NCI-H748 treated with DMSO at 0.1 percent for 48 hours (cell line): ENCODE data around the gene IL1RAP.
"Not testable (repeated sequence)": the region's sequence is repeated elsewhere in the genome, so short reads cannot be mapped to it uniquely, and the experiment has no call there.

Experiments used
- DNase-seq: peaks from one replicate; lab custom pipeline; 2025; lab: John Stamatoyannopoulos, UW

Gene IL1RAP

GRCh38 chr3:190513409-190514370, at the start of gene IL1RAP:
Gene IL1RAP (plus strand): TSS chr3:190514085. CDS start chr3:190564290, 50,205 bp downstream.
- peak; percentile 30 for DNase-seq

GRCh38 chr3:190467922-190468321, 46.0 kb upstream of the IL1RAP start:
- no peak for DNase-seq

- DNase-seq = not testable (repeated sequence)
These were observed 40.6 kb upstream of the IL1RAP start for GRCh38 chr3:190473261-190473660.

- no peak for DNase-seq
These were observed 32.1 kb upstream of the IL1RAP start for GRCh38 chr3:190481779-190482178.

- no peak for DNase-seq
These were observed 27.9 kb upstream of the IL1RAP start for GRCh38 chr3:190485830-190486532.

GRCh38 chr3:190486533-190486864, 27.4 kb upstream of the IL1RAP start:
- no peak for DNase-seq

GRCh38 chr3:190486908-190487607, 26.8 kb upstream of the IL1RAP start:
- no peak for DNase-seq

- DNase-seq = no peak
These were observed 22.3 kb upstream of the IL1RAP start for GRCh38 chr3:190491533-190492054.

- no peak for DNase-seq
These were observed 21.8 kb upstream of the IL1RAP start for GRCh38 chr3:190492129-190492528.

- DNase-seq = no peak
These were observed 20.9 kb upstream of the IL1RAP start for GRCh38 chr3:190492966-190493365.

GRCh38 chr3:190494907-190495306, 19.0 kb upstream of the IL1RAP start:
- no peak for DNase-seq

- DNase-seq = no peak
These were observed 18.5 kb upstream of the IL1RAP start for GRCh38 chr3:190495354-190495753.

GRCh38 chr3:190495796-190496195, 18.1 kb upstream of the IL1RAP start:
- DNase-seq = no peak

- no peak for DNase-seq
These were observed 17.0 kb upstream of the IL1RAP start for GRCh38 chr3:190496859-190497258.

GRCh38 chr3:190497811-190498210, 16.1 kb upstream of the IL1RAP start:
- no peak for DNase-seq

- DNase-seq = no peak
These were observed 15.6 kb upstream of the IL1RAP start for GRCh38 chr3:190498293-190498692.

- DNase-seq = no peak
These were observed 14.8 kb upstream of the IL1RAP start for GRCh38 chr3:190499122-190499521.

GRCh38 chr3:190502946-190503345, 10.9 kb upstream of the IL1RAP start:
- DNase-seq = no peak

- DNase-seq = no peak
These were observed 9.3 kb upstream of the IL1RAP start for GRCh38 chr3:190504354-190505125.

- no peak for DNase-seq
These were observed 8.4 kb upstream of the IL1RAP start for GRCh38 chr3:190505381-190506003.

- no peak for DNase-seq
These were observed 7.6 kb upstream of the IL1RAP start for GRCh38 chr3:190506271-190506670.
